Left lung (tissue), 10 donors: ENCODE results near the gene UPF1. TPM values are rescaled to one million over a fixed set of nuclear protein-coding genes. Genes with fewer than 3 reads are reported as not detected.

Source experiments
- ATAC-seq: fragments of 200-7000 bp; cut with Tn5 transposase; one replicate; pipeline ENCODE4 v1.9.1; 2020; ENCODE audit warnings: moderate library complexity
- DNase-seq, 4 donors: peaks; one replicate each; pipeline ENCODE4 v3.0.0-alpha.2; 2013 to 2020
- H3K27ac ChIP-seq, 2 donors: fragments of 200-600 bp; sonication (generic) in 1 of 2; one replicate each; pipeline versions ENCODE4 v1.5.0 to v1.8.0; 2020 to 2021
- H3K27me3 ChIP-seq, 2 donors: fragments of 200-600 bp; sonication (generic) in 1 of 2; one replicate each; pipeline versions ENCODE4 v1.5.0 to v1.8.0; 2020 to 2021
- H3K36me3 ChIP-seq, 2 donors: fragments of 200-600 bp; sonication (generic) in 1 of 2; one replicate each; pipeline versions ENCODE4 v1.5.0 to v1.8.0; 2020 to 2021
- H3K4me1 ChIP-seq, 2 donors: fragments of 200-600 bp; one replicate each; pipeline ENCODE4 v1.8.0; 2021
- H3K4me3 ChIP-seq, 2 donors: fragments of 200-600 bp; sonication (generic) in 1 of 2; one replicate each; pipeline versions ENCODE4 v1.5.0 to v1.8.0; 2020 to 2021; ENCODE audit warnings: mild to moderate bottlenecking in 1 of 2
- H3K9me3 ChIP-seq, 2 donors: fragments of 200-600 bp; sonication (generic) in 1 of 2; one replicate each; pipeline versions ENCODE4 v1.5.0 to v1.8.0; 2020 to 2021
- CTCF ChIP-seq, 2 donors: fragments of 200-600 bp; sonication (generic) in 1 of 2; IDR thresholded peaks; one replicate each; pipeline versions ENCODE4 v1.5.0 to v1.8.0; 2021; ENCODE audit warnings: antibody characterized with exemption in 2 of 2
- intact Hi-C, 2 donors: fragments of 100-400 bp; cut with DNase I; formaldehyde crosslinking; loops; one replicate each; pipeline versions ENCODE4 v1.11.2 to v1.14.2; 2022
- polyA plus RNA-seq, 6 donors: library from polyadenylated mRNA; unstranded; fragments of 120-200 nt; gene quantifications; one replicate each; pipeline ENCODE4 v1.2.1, GENCODE V29; 2013; ENCODE audit not compliant: insufficient read length in 6 of 6
- total RNA-seq, 2 donors: library from RNA; stranded (reverse); fragmentation: NEBNext Ultra II Directional; extraction: Animal tissue kit (Norgen Biotek cat#: 25700); gene quantifications; one replicate each; pipeline ENCODE4 v1.2.1, GENCODE V29; 2021
- donor health status: DM: no; HTN: yes; CAD: no.
- donor health status: DM: no; HTN: no; CAD: no.

Gene UPF1
- total and polyA plus RNA-seq, 8 donors: 49.1 to 80.9 (median 55.3) TPM

DNA sequence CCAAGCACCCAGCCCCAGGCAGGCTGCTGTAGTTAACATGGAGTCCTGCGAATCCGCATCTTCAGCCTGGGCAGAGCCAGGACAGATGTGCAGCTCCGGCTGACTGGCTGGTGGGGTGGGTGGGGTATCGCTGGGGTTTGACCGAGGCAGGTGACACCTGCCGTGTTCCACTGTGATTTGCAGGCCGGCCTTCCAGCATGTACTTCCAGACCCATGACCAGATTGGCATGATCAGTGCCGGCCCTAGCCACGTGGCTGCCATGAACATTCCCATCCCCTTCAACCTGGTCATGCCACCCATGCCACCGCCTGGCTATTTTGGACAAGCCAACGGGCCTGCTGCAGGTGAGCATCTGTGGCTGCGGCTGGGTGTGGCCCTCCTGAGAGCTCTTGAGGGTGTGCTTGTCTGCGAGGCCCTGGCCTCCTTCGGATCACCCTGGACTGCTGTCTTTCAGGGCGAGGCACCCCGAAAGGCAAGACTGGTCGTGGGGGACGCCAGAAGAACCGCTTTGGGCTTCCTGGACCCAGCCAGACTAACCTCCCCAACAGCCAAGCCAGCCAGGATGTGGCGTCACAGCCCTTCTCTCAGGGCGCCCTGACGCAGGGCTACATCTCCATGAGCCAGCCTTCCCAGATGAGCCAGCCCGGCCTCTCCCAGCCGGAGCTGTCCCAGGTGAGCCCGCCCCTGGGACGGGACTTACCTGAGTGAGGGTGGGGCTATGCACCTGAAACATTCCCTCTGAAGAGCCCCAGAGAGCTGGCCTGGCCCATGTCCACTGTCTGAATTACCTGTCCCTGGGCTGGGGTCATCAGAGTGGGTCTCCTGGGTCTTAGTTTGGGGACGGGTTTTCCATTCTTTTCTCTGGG is 33.6 kb downstream of the UPF1 start:
- Histone ChIP-seq H3K27me3 (peaks cover 0 to 22% of the 10 kb centered on the region in 2 donors), H3K4me3 (no peak overlapping the region), H3K27ac (no peak overlapping the region), H3K4me1 (peaks cover 0 to 20% of the 10 kb centered on the region in 2 donors), H3K9me3 (no peaks in the 10 kb centered on the region), H3K36me3 (peaks cover 0 to 83% of the 10 kb centered on the region in 2 donors)
- TF ChIP-seq CTCF (IDR thresholded peaks at IDR 0.05): no peak
- DNase-seq: peak in 1 of 4 donors; percentile 65
- intact Hi-C loops: no loop called here
- ATAC-seq: peak; percentile 9

GRCh38 chr19:18865973-18866799 is 34.4 kb downstream of the UPF1 start:
- H3K4me3 ChIP-seq: no peak overlapping the region
- peaks cover 0 to 22% of the 10 kb centered on the region in 2 donors for H3K4me1 ChIP-seq
- DNase-seq (peak in 2 of 4 donors; percentile 70 to 94), ATAC-seq (peak; percentile 91)
- H3K36me3 ChIP-seq: peaks cover 0 to 74% of the 10 kb centered on the region in 2 donors
- no peaks in the 10 kb centered on the region for H3K9me3 ChIP-seq
- peaks cover 0 to 26% of the 10 kb centered on the region in 2 donors for H3K27me3 ChIP-seq
- H3K27ac ChIP-seq: no peak overlapping the region
- peak; percentile 95 to 99 for TF ChIP-seq CTCF (IDR thresholded peaks at IDR 0.05)
- intact Hi-C loops: no loop called here

- Histone ChIP-seq H3K9me3 (no peaks in the 10 kb centered on the region), H3K27ac (no peak overlapping the region), H3K4me3 (no peak overlapping the region), H3K4me1 (peaks cover 0 to 22% of the 10 kb centered on the region in 2 donors), H3K36me3 (peaks cover 0 to 69% of the 10 kb centered on the region in 2 donors), H3K27me3 (peaks cover 0 to 26% of the 10 kb centered on the region in 2 donors)
- TF ChIP-seq CTCF (IDR thresholded peaks at IDR 0.05): peak; percentile 14 to 36
- no peak for ATAC-seq
- DNase-seq: no peak
- intact Hi-C loops: no loop called here
Observed at GRCh38 chr19:18866800-18867123, 35.0 kb downstream of the UPF1 start.

DNA sequence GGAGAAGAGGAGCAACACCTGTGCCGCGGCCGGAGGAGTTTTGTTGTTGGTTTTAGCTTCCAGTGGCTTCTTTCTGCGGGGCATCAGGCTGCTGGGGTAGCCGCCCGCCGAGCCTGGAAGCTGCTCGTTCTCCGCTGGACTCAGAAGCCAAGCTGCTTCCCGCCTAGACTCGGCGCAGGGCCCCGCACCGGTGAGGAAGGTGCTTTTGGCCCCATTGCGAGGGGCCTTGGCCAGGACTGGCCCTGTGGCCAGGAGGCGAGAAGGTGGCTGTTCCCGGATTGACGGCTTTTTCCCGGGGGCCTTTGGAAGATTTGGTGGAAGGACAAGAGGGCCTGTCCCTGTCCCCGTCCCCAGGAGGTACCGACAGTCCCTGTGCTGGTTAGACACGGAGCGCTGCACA is 35.4 kb downstream of the UPF1 start:
- H3K4me1 ChIP-seq: peaks cover 0 to 22% of the 10 kb centered on the region in 2 donors
- intact Hi-C loops: no loop called here
- no peak for ATAC-seq
- peaks cover 0 to 26% of the 10 kb centered on the region in 2 donors for H3K27me3 ChIP-seq
- peak in 1 of 4 donors; percentile 64 for DNase-seq
- H3K36me3 ChIP-seq: peaks cover 0 to 64% of the 10 kb centered on the region in 2 donors
- H3K4me3 ChIP-seq: no peak overlapping the region
- TF ChIP-seq CTCF (IDR thresholded peaks at IDR 0.05): no peak
- H3K9me3 ChIP-seq: no peaks in the 10 kb centered on the region
- H3K27ac ChIP-seq: no peak overlapping the region

DNA sequence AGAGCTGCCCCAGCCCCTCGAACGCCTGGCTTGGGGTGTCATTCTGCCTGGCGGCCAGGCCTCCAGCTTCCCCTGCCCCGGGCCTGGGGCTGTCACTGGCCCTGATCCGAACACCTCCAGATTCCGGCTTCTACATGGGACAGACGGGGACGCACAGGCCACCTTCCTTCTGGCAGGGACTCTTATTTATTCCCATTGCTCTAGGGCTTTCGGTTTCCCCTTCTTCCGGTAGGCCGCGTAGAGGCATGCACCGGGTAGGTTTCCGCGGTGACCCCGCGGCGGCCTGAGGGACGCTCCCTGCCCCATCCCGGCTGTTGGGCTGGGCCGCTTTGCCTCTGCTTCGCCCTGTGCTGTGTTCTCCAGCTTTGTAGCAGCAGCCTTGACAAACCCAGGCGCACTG is 36.0 kb downstream of the UPF1 start:
- Histone ChIP-seq H3K4me3 (no peak overlapping the region), H3K4me1 (peaks cover 0 to 22% of the 10 kb centered on the region in 2 donors), H3K36me3 (peaks cover 0 to 59% of the 10 kb centered on the region in 2 donors), H3K27ac (no peak overlapping the region), H3K27me3 (peaks cover 0 to 26% of the 10 kb centered on the region in 2 donors), H3K9me3 (no peaks in the 10 kb centered on the region)
- TF ChIP-seq CTCF (IDR thresholded peaks at IDR 0.05): no peak
- ATAC-seq (no peak), DNase-seq (peak in 1 of 4 donors; percentile 54)
- intact Hi-C loops: no loop called here
